Breast epithelium (tissue), 4 donors: ENCODE results near the gene FAM184B. TPM values are rescaled to one million over a fixed set of nuclear protein-coding genes. Genes with fewer than 3 reads are reported as not detected.
A peak's percentile ranks its signal among the peaks of the same experiment; 100 is the strongest.

ENCODE experiments used
- DNase-seq, 2 donors: peaks; one replicate each; pipeline ENCODE4 v3.0.0-alpha.2; 2019; ENCODE audit warnings: low spot score in 2 of 2
- H3K27ac ChIP-seq, 2 donors: fragments of 200-600 bp; sonication (generic) in 1 of 2; one replicate each; pipeline ENCODE4 v1.5.1; 2016 to 2019; ENCODE audit warnings: mild to moderate bottlenecking in 1 of 2
- H3K27me3 ChIP-seq, 2 donors: fragments of 200-600 bp; sonication (generic) in 1 of 2; one replicate each; pipeline versions ENCODE4 v1.5.1 to v1.6.0; 2017 to 2019; ENCODE audit warnings: control low read depth in 1 of 2, mild to moderate bottlenecking in 1 of 2
- H3K36me3 ChIP-seq: fragments of 200-600 bp; one replicate; pipeline ENCODE4 v1.5.1; 2019
- H3K4me1 ChIP-seq, 2 donors: fragments of 200-600 bp; sonication (generic); one replicate each; pipeline ENCODE4 v1.5.1; 2016 to 2019; ENCODE audit warnings: control low read depth in 1 of 2
- H3K4me3 ChIP-seq, 3 donors: fragments of 200-600 bp; sonication (generic); 1 replicate in 2 of 3; 2 replicates in 1 of 3; pipeline ENCODE4 v1.5.1; 2016 to 2019; ENCODE audit warnings: mild to moderate bottlenecking in 3 of 3, moderate library complexity in 2 of 3
- H3K9me3 ChIP-seq, 2 donors: fragments of 200-600 bp; sonication (generic) in 1 of 2; one replicate each; pipeline ENCODE4 v1.5.1; 2016 to 2019; ENCODE audit warnings: control low read depth in 1 of 2
- POLR2A ChIP-seq: fragments of 450-650 bp; IDR thresholded peaks from one replicate; pipeline ENCODE4 v1.6.1; 2016; ENCODE audit warnings: antibody characterized with exemption, mild to moderate bottlenecking, moderate library complexity
- POLR2AphosphoS5 ChIP-seq, 3 donors: sonication (generic); formaldehyde crosslinking; IDR thresholded peaks; one replicate each; pipeline ENCODE4 v1.6.1; 2017; ENCODE audit warnings: antibody characterized with exemption in 3 of 3
- intact Hi-C: fragments of 100-400 bp; cut with DNase I; formaldehyde crosslinking; loops from one replicate; pipeline ENCODE4 v1.15.1; 2023; ENCODE audit warnings: low total_unique reads
- total RNA-seq, 3 donors: library from RNA; depleted of rRNA; stranded (reverse); fragments of >200 nt; gene quantifications; one replicate each; pipeline ENCODE4 v1.1.0, GENCODE V29; 2016
- TF ChIP-seq, protein P1 (sequence below), 3 donors: fragments of 450-650 bp; IDR thresholded peaks; one replicate each; pipeline ENCODE4 v1.5.1; 2016 to 2017; ENCODE audit warnings: antibody characterized with exemption in 3 of 3, mild to moderate bottlenecking in 3 of 3, moderate library complexity in 3 of 3

FAM184B gene
- total RNA-seq, 3 donors from 2014 or later: 0.33 to 0.59 TPM; not detected in 1

DNA sequence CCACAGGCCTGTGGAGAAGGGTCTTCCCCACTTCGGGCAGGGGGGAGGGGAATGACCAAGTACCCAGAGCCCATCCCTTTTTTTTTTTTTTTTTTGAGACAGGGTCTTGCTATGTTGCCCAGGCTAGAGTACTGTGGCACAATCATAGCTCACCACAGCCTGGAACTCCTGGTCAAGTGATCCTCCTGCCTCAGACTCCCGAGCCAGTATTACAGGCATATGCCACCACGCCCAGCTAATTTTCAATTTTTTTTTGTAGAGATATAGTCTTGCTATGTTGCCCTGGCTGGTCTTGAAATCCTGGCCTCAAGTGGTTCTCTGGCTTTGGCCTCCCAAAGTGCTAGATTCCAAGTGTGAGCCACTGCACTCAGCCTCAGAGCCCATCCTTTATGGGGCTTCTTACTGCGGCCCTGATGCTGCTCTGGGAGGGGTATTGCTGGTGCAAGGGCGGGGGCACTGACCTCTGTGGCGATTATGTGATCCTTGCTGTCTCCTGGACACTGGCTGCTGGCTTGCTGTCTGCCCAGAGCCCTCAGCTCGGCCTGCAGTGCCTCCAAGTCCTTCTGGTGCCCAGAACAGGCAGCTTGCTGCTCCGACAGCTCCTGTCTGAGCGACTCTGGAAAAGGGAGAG is 134.1 kb downstream of the FAM184B start:
- Histone ChIP-seq H3K4me1 (no peaks in the 10 kb centered on the region), H3K9me3 (peaks cover 0 to 6% of the 10 kb centered on the region in 2 donors), H3K27ac (no peak overlapping the region), H3K36me3 (no peaks in the 10 kb centered on the region), H3K4me3 (no peak overlapping the region), H3K27me3 (no peaks in the 10 kb centered on the region)
- DNase-seq: no peak
- intact Hi-C loops: no loop called here
- TF ChIP-seq POLR2A (no peak), POLR2AphosphoS5 (IDR thresholded peaks at IDR 0.05) (no peak)
- TF ChIP-seq, protein P1, sequence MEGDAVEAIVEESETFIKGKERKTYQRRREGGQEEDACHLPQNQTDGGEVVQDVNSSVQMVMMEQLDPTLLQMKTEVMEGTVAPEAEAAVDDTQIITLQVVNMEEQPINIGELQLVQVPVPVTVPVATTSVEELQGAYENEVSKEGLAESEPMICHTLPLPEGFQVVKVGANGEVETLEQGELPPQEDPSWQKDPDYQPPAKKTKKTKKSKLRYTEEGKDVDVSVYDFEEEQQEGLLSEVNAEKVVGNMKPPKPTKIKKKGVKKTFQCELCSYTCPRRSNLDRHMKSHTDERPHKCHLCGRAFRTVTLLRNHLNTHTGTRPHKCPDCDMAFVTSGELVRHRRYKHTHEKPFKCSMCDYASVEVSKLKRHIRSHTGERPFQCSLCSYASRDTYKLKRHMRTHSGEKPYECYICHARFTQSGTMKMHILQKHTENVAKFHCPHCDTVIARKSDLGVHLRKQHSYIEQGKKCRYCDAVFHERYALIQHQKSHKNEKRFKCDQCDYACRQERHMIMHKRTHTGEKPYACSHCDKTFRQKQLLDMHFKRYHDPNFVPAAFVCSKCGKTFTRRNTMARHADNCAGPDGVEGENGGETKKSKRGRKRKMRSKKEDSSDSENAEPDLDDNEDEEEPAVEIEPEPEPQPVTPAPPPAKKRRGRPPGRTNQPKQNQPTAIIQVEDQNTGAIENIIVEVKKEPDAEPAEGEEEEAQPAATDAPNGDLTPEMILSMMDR (IDR thresholded peaks at IDR 0.05): no peak

GRCh38 chr4:17646693-17647092 is 134.7 kb downstream of the FAM184B start:
- no peaks in the 10 kb centered on the region for H3K4me1 ChIP-seq
- no peaks in the 10 kb centered on the region for H3K27me3 ChIP-seq
- H3K27ac ChIP-seq: no peak overlapping the region
- no peak overlapping the region for H3K4me3 ChIP-seq
- TF ChIP-seq, protein P1 (IDR thresholded peaks at IDR 0.05): no peak
- no peak for TF ChIP-seq POLR2AphosphoS5 (IDR thresholded peaks at IDR 0.05)
- no peak for TF ChIP-seq POLR2A
- H3K9me3 ChIP-seq: peaks cover 0 to 12% of the 10 kb centered on the region in 2 donors
- intact Hi-C loops: no loop called here
- no peak for DNase-seq
- no peaks in the 10 kb centered on the region for H3K36me3 ChIP-seq

- Histone ChIP-seq H3K27me3 (no peaks in the 10 kb centered on the region), H3K4me3 (no peak overlapping the region), H3K4me1 (no peaks in the 10 kb centered on the region), H3K9me3 (peaks cover 0 to 12% of the 10 kb centered on the region in 2 donors), H3K27ac (no peak overlapping the region), H3K36me3 (no peaks in the 10 kb centered on the region)
- DNase-seq: no peak
- intact Hi-C loops: no loop called here
- no peak for TF ChIP-seq POLR2A
- TF ChIP-seq, protein P1 (IDR thresholded peaks at IDR 0.05): no peak
- TF ChIP-seq POLR2AphosphoS5 (IDR thresholded peaks at IDR 0.05): no peak
Measured at GRCh38 chr4:17642398-17642783, 139.0 kb downstream of the FAM184B start.

DNA sequence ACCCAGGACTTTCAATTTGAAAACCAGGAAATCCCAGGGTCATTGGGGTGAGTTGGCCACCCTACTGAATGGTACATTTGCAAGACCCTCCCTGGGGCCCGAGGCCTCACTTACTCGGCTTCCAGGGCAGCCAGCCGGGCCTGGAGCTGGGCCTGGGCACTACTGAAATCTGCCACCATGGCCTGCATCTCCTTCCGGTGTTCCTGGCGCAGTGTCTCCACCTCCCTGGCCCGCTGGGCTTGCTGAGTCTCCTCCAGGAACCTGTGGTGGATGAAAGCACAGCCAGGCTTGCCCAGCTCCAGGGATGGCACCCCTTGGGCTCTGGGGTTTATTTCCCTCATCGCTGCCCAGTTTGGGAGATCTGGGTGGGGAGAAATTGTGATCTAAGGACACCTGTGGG is 142.3 kb downstream of the FAM184B start:
- DNase-seq: no peak
- intact Hi-C loops: no loop called here
- Histone ChIP-seq H3K36me3 (no peaks in the 10 kb centered on the region), H3K9me3 (peaks cover 0 to 12% of the 10 kb centered on the region in 2 donors), H3K4me3 (no peak overlapping the region), H3K27ac (no peak overlapping the region), H3K27me3 (no peaks in the 10 kb centered on the region), H3K4me1 (no peaks in the 10 kb centered on the region)
- TF ChIP-seq, protein P1 (IDR thresholded peaks at IDR 0.05): no peak
- TF ChIP-seq POLR2AphosphoS5 (IDR thresholded peaks at IDR 0.05) (no peak), POLR2A (no peak)

GRCh38 chr4:17636696-17637622 is 144.5 kb downstream of the FAM184B start:
- Histone ChIP-seq H3K36me3 (no peaks in the 10 kb centered on the region), H3K4me3 (no peak overlapping the region), H3K4me1 (no peaks in the 10 kb centered on the region), H3K27ac (no peak overlapping the region), H3K27me3 (no peaks in the 10 kb centered on the region), H3K9me3 (peaks cover 0 to 3% of the 10 kb centered on the region in 2 donors)
- intact Hi-C loops: no loop called here
- peak; percentile 38 to 74 for DNase-seq
- TF ChIP-seq, protein P1 (IDR thresholded peaks at IDR 0.05): peak in 2 of 3 donors; percentile 72 to 77
- TF ChIP-seq POLR2AphosphoS5 (IDR thresholded peaks at IDR 0.05) (no peak), POLR2A (no peak)
